NCI-H1105 (cell line): ENCODE measurements around the gene VWA5B2.

Source experiments
- DNase-seq: peaks from one replicate; lab custom pipeline; 2025; lab: John Stamatoyannopoulos, UW

The VWA5B2 gene

DNA sequence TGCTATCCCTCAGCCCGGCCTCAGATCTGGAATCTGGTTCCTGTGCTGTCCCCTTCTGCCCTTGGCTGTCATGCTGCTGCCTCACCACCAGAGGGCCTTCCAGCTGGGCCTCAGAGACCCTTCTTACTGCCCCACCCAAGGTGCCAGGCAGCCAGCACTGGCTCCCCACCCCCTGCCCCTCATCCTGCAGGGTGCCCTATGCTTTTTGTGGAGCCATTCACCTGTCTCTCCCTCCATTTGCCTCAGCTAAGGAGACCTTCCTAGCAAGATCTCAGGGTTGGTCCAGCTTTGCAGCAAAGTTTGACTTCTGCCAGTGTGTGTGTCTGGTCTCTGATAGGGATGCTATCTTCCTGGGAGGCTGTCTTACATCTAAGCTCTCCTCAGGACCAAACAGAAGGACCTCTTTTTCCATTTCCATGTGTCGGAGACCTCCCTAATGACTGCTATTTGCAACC lies 1.9 kb upstream of the VWA5B2 start:
- peak; percentile 52 for DNase-seq

DNA sequence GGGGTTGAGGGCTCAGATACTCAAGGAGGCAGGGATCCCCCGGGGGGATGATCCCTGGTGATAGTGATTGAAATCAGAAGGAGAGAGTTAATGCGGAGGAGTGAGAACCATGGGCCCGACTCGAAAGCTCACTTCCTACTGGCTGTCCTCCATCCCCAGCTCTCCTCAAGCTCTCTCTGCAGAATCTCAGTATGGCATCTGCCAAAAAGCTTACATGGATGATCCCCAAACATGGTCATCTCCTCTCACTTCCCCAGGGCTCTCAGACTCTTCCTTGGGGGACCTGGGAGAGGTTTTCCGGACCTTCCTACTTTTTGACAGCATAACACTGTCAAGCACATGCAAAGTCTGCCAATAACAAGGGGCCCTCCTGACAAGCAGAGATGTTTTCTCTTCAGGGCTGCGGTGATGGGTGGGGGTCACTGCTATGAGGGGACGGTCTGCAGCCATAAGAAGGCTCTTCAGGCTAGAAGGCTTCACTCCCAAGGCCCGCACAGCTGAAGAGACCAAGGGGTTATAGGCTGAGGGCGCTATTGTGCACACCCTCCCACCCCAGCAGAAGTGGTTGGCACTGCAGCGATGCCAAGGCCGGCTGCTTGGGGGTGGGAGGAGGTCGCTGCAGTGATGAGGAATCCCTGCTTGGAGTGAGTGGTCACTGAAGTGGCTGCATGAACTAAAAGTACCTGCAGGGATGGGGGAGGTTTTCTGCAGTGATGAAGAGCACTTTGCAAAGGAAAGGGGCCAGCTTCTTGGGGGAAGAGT lies 828 bp upstream of the VWA5B2 start:
- DNase-seq = no peak

DNA sequence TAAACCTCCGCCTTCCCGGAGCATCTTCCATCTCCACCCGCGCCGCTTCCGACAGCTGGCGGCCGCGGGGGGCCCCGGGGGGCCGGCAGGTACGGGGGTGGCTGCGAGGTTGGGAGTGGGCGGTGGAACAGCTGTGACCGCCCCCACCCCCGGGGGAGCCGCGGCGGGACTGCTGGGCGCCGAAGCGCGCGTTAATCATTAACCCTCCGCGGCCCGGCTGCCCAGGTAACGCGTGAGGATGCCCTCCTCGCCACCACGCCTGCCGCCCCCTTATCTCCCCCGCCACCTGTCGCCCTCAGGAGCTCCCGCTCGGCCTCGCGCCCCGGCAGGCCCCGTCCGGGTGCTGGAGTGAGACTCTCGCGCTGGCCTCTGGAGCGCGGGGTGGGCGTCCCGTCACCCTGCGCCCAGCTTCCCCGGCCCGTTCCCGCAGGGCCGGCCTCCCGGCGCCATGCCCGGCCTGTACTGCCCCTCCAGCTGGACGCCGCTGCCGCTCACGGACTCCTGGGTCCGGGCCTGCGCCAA lies 757 bp downstream of the VWA5B2 start:
- peak; percentile 28 for DNase-seq

DNA sequence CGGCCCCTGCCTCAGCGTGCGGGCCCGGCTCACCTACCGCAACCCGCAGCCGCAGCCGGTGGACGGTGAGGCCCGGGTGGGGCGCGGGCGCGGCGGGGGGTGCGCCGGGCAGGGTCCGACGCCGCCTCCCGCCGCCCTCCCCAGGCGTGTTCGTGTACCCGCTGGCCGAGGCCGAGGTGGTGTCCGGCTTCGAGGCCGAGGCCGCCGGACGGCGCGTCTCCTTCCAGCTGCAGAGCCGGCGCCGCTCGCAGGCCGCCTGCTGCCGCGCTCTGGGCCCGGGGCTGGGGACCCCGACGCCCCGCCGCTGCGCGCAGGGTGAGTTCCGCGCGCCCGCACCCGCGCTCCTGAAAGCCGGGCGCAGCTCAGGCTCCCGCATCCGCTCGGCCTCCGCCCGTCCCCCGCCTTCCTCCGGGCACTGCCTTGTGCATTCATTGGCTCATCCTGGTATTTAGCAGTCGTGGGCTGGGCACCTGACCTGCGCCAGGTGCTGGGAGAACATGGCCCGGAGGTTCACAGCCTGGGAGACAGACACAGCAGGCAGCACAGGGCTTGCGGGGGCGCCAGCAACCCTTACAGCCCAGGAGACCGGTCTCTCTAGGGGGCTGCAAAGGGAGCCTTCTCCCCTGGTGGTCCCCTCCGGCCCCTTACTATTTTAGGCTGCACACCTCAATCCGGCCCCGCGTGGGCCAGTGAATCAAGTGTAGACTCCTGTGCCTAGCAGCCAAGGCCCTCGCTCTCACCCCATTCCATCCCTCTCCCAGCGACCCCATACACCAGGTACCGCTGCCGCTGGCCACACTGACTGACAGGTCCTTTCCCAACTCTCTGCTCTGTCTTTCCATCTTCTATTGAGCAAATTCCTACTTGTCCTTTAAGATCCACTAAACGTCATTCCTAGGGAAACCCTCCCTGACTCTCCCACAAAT lies 1.5 kb downstream of the VWA5B2 start:
- peak; percentile 75 for DNase-seq

DNA sequence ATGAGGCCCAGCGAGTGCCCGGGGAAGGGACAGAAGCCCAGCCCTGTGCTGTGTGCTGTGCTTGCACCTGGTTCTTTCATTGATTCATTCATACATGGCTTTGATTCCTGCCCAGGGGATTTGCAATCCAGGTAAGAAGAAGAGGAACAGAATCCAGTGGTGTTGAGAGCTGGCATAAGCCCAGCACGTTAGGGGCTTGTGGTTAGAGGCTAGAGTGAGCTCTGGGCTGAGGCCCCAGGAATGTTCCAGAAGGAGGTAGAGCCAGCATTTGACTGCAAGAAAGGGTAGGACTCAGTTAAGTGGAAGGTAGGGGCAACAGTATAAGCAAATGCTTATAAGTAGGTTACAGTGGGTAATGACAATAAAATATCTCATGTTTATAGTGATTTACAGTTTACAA lies 2.3 kb downstream of the VWA5B2 start:
- DNase-seq = no peak

DNA sequence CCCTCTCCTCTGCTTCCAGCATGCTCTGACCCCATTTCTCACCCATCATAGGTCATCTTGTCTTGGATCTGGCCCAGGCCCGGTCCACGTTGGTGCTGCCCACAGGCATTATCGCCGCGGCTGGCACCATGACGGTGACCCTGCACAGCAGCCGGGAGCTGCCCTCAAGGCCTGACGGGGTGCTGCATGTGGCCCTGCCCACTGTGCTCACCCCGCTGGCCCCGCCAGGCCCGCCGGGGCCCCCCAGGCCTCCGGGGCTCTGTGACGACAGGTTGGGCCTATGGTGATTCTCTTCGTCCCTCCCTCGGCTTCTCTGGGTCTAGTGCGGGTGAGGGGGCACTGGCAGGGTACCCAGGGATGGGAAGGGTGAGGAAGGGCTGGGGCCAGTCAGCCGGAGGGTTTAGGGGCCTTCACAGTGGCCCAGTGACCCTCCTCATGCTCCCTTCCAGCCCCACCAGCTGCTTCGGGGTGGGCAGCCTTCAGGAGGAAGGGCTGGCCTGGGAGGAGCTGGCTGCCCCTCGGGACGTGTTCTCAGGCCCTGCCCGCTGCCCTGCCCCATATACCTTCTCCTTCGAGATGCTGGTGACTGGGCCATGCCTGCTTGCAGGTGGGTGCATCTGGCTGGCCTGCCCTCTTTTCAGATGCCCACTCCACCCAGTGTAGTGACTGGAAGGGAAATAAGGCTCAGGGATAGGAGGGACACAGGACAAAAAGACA lies 3.9 kb downstream of the VWA5B2 start:
- no peak for DNase-seq

DNA sequence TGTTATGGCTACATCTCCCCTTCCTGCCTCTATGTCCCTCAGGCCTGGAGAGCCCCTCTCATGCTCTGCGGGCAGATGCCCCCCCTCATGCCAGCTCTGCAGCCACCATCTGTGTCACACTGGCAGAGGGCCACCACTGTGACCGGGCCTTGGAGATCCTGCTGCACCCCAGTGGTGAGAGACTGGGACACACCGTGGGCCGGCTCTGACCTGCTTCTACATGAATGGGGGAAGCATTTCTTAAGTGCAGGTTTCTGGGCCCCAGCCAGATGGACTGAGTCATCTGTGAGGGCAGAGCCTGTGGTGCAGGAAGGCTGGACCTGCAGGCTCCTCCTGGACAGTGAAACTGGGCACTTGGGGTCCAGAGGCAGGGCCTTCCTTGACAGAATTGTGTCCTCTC lies 4.8 kb downstream of the VWA5B2 start:
- no peak for DNase-seq

DNA sequence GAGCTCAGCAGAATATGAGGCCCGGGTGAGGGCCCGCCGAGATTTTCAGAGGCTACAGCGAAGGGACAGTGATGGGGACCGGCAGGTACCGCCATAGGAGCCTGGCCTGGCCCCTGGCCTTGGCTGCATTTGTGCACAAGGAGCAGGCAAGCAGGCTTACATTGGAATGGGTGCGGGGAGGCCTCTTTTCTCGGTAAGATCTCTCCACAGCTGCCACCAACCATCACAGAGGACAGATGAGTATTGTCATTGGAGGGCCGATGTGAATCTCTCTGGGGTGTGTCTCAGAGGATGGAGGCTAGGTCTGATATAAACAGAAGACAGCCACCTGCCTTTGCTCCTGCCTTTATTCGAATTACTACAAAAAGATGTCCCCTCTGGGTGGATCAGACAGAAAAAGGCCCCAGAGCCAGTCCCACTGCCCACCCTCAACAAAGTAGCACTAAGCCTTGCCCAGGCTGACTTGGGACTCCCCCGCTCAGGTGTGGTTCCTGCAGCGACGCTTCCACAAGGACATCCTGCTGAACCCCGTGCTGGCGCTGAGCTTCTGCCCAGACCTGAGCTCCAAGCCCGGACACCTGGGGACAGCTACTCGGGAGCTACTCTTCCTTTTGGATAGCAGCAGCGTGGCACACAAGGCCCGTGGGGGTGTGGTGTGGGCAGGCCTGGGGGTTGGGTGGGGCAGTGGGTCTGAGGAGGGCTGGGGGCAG lies 5.4 kb downstream of the VWA5B2 start:
- DNase-seq = no peak

DNA sequence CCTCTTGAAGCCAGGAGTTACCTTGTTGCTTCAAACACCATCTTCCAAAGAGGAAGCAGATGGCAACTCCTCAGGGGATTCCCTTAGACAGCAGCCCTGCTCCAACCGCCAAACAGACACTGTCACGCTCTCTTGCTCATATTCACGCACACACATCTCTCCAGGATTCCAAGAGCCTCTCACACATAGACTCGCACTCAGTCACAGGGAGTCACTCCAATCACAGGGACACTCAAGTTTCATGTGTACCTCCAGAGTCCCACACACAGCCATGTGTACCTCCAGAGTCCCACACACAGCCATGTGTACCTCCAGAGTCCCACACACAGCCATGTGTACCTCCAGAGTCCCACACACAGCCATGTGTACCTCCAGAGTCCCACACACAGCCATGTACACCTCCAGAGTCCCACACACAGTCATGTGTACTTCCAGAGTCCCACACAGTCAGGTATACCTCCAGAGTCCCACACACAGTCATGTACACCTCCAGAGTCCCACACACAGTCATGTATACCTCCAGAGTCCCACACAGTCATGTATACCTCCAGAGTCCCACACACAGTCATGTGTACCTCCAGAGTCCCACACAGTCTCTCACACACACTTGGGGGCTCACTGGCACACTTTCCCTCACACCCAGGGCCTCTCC lies 6.1 kb downstream of the VWA5B2 start:
- DNase-seq = no peak

DNA sequence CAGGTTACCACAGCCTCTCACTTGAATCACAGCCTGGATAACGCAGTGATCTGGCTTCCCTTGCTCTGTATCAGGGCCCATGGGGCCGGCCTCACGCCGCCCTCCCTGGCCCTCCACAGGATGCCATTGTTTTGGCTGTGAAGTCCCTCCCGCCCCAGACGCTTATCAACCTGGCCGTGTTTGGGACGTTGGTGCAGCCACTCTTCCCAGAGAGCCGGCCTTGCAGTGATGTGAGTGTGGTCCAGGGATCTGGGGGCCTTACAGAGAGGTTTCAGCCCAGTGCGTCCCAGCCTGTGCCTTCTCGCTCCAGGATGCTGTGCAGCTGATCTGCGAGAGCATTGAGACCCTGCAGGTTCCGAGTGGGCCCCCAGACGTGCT lies 6.6 kb downstream of the VWA5B2 start:
- DNase-seq = no peak

DNA sequence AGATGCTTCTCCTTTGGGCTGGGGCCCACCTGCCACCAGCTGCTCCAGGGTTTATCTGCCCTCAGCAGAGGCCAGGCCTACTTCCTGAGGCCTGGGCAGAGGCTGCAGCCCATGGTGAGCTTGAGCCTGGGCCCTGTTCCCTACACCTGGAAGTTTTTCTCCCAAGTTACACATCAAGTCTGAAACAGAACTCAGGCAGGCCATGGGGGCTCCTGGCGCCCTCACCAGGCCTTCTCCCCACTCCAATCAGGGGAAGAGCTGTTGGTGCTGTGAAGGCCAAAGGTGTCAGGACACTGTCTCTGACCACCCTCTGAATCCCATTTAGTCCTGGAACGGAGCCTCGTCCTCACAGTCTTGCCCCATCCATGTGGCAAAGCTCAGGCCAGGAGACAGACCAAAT lies 7.3 kb downstream of the VWA5B2 start:
- no peak for DNase-seq

DNA sequence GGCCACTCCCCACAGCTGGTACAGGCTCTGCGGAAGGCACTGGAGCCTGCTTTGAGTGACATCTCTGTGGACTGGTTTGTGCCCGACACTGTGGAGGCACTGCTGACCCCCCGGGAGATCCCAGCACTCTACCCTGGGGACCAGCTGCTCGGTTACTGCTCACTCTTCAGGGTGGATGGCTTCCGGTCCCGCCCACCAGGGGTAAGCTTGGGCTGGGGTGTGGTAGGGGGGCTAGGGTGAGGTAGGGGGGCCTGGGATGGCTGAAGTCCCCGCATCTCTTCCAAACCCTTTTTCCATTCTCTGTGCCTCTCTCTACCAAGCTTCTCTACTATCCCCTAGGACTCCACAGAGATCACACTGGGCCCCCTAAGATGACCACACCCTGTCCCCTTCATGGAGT lies 7.8 kb downstream of the VWA5B2 start:
- DNase-seq = no peak

DNA sequence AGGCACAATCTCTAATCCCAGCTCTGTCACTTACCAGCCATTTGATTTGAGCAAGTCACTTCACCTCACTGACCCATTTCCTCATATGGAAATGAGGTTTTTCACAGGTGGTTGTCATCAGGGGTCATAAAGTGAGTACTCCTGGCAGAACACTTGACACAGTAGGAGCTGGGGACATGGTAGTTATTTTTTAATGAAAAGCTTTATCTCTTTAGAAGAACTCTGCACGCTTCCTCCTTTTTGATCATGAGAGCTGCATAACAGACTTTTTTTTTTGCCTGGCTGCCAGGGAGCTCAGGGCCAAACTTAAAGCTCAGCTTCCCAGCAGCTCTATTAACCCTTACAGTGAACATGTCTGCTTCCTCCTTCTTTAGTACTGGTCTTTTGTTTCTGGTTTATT lies 8.4 kb downstream of the VWA5B2 start:
- DNase-seq = no peak

DNA sequence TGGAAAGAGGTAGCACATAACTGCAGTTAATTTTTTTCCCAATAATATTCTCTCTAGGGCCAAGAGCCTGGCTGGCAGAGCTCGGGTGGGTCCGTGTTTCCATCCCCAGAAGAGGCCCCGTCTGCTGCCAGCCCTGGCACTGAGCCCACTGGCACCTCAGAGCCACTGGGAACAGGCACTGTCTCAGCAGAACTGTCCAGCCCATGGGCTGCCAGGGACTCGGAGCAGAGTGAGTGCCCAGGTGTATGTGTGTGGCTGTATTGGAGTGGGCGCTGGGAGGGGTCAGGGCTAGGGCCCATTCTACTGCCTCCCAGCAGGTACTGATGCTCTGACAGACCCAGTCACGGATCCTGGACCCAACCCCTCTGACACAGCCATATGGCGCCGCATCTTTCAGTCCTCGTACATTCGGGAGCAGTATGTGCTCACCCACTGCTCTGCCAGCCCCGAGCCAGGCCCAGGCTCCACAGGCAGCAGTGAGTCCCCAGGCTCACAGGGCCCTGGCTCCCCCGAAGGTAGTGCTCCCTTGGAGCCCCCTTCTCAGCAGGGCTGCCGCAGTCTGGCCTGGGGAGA lies 8.9 kb downstream of the VWA5B2 start:
- DNase-seq = no peak

DNA sequence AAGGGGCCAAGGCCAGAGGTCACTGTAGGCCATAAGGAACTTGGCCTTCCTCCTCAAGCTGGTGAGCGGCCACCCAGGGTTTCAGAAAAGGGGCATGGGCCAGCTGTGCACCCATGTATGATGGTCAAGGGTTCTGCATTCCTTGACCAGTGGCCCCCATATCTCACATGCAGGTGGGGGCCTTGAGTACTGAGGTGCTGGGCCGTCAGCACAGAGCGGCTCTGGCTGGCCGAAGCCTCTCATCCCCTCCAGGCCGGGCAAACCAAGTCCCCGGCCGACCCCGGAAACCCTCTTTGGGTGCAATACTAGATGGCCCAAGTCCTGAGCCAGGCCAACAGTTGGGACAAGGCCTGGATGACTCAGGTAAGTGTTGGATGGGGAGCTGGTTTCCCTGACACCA lies 9.8 kb downstream of the VWA5B2 start:
- no peak for DNase-seq

DNA sequence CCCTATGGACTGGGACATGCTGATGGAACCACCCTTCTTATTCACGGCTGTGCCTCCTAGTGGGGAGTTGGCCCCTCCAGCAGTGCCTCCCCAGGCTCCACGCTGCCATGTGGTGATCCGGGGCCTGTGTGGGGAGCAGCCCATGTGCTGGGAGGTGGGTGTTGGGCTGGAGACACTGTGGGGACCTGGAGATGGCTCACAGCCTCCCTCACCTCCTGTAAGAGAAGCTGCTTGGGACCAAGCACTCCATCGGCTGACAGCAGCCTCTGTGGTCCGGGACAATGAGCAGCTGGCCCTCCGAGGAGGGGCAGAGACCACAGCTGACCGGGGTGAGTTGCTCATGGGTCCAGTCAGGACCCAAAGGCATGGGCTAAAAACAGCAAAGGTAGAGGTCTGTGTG lies 10.3 kb downstream of the VWA5B2 start:
- no peak for DNase-seq

DNA sequence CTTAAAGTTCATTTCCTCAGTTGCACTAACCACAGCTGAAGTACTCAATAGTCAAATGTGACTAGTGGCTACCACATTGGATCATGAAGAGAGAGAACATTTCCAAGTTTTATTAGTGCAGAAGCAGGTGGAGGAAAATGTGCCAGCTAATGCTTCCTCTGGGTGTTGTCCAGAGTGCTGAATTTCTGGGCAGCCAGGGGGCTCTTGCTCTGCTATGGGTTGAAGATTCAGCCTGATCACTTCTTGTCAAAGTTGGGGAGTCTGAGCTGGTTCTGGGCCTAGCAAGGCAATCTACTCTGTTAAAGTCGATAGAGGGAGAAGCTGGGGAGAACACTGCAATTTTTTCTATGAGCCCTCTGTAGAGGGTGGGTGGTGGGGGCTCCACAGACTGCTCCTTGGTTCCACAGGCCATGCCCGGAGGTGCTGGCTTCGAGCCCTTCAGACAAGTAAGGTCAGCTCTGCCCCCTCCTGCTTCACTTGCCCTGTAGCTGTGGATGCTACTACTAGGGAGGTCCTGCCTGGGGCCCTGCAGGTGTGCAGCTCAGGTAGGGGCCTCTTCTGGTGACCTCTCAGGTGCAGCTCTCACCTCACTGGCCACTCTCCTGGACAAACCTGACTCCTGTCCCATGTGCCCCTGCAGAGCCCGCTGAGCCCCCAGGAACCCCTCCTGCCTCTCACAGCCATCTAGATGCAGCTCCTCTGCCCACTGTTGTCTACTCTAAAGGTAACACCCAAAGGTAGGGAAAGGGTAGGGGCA lies 11.2 kb downstream of the VWA5B2 start:
- no peak for DNase-seq

DNA sequence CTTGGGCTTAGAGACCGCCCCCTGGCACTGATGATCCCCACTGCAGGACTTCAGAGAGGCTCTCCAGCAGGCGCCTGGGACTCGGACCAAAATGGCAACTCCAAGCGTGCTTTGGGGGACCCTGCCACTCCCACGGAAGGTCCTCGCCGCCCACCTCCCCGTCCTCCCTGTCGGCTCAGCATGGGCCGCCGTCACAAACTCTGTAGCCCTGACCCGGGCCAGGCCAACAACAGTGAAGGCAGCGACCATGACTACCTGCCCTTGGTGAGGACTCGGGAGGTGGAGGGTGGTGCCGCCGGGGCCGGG lies 11.7 kb downstream of the VWA5B2 start:
- DNase-seq = no peak

DNA sequence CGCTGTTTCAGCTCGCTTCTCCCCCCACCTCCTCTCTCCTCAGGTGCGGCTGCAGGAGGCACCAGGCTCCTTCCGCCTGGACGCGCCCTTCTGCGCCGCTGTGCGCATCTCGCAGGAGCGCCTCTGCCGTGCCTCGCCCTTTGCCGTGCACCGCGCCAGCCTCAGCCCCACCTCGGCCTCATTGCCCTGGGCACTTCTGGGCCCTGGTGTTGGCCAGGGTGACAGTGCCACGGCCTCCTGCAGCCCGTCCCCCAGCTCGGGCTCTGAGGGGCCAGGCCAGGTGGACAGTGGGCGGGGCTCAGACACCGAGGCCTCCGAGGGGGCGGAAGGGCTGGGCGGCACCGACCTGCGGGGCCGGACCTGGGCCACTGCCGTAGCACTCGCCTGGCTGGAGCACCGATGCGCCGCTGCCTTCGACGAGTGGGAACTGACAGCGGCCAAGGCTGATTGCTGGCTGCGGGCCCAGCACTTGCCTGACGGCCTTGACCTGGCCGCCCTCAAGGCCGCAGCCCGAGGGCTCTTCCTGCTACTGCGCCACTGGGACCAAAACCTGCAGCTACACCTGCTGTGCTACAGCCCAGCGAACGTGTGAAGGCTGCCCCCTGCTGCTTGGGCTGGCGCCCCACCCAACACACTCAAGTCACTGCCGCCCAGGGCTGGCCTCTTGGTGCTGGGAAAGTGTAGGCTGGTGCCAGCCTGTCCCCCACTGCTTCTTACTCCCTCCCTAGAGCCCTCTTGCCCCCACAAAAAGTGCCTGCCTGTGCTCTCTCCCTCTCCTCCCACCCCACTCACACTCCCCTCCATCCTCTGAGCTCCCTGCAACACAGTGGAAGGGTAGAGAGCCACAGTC lies 12.3 kb downstream of the VWA5B2 start:
- peak; percentile 94 for DNase-seq
